PC-9 (cell line): Measurements from ENCODE around the gene YEATS4. TPM values are rescaled to one million over a fixed set of nuclear protein-coding genes. Genes with fewer than 3 reads are reported as not detected.

Experiments
- BruUV-seq: library from RNA; stranded (reverse); fragments of 400-500 nt; replicated peaks from 2 replicates; lab custom pipeline; 2021; lab: Mats Ljungman, UMichigan
- CTCF ChIA-PET: fragments of 300-600 bp; sonication (Branson Sonifier 250); formaldehyde crosslinking; loops from one replicate; lab custom pipeline; 2022; ENCODE audit warnings: antibody characterized with exemption; lab: Charles Lee
- POLR2A ChIA-PET: fragments of 300-600 bp; sonication (Branson Sonifier 250); formaldehyde crosslinking; loops from one replicate; lab custom pipeline; 2022; ENCODE audit warnings: antibody characterized with exemption; ENCODE audit not compliant: unreplicated experiment; lab: Charles Lee
- DNase-seq, 2 experiments: peaks; one replicate each; pipeline versions ENCODE4 v3.0.0 to v3.0.0-alpha.2; 2015 to 2022; ENCODE audit warnings: mixed read lengths in 1 of 2
- H2AFZ ChIP-seq: fragments of 200-600 bp; sonication (generic); 2 replicates; pipeline ENCODE4 v1.8.1; 2017; ENCODE audit warnings: antibody characterized with exemption
- H3F3A ChIP-seq: fragments of 200-600 bp; sonication (generic); 2 replicates; pipeline ENCODE4 v1.8.1; 2017; ENCODE audit warnings: antibody characterized with exemption, mild to moderate bottlenecking, low read depth; ENCODE audit not compliant: insufficient read depth
- H3K27ac ChIP-seq: fragments of 200-600 bp; sonication (generic); 2 replicates; pipeline ENCODE4 v1.6.1; 2016; ENCODE audit warnings: mixed run types
- H3K27me3 ChIP-seq: fragments of 200-600 bp; sonication (generic); 2 replicates; pipeline ENCODE4 v1.6.1; 2016; ENCODE audit warnings: low read depth, mixed run types; ENCODE audit not compliant: insufficient read depth
- H3K36me3 ChIP-seq: fragments of 200-600 bp; sonication (generic); 2 replicates; pipeline ENCODE4 v1.6.1; 2016; ENCODE audit warnings: low read depth, mixed run types
- H3K4me1 ChIP-seq: fragments of 200-600 bp; sonication (generic); replicated peaks from 2 replicates; pipeline ENCODE4 v1.6.1; 2016; ENCODE audit warnings: mixed run types; ENCODE audit not compliant: insufficient read depth
- H3K4me2 ChIP-seq: fragments of 200-600 bp; sonication (generic); 2 replicates; pipeline ENCODE4 v1.6.1; 2017; ENCODE audit warnings: mixed run types
- H3K4me3 ChIP-seq: fragments of 200-600 bp; sonication (generic); 2 replicates; pipeline ENCODE4 v1.6.1; 2016; ENCODE audit warnings: mixed run types
- H3K79me2 ChIP-seq: fragments of 200-600 bp; sonication (generic); 2 replicates; pipeline ENCODE4 v1.6.1; 2017; ENCODE audit warnings: low read depth, mixed run types
- H3K9me2 ChIP-seq: fragments of 200-600 bp; sonication (generic); 2 replicates; pipeline ENCODE4 v1.8.1; 2017; ENCODE audit warnings: mild to moderate bottlenecking; ENCODE audit not compliant: insufficient read depth
- H3K9me3 ChIP-seq: fragments of 200-600 bp; sonication (generic); 2 replicates; pipeline ENCODE4 v1.8.1; 2016; ENCODE audit warnings: low read depth; ENCODE audit not compliant: insufficient read depth
- H4K20me1 ChIP-seq: fragments of 200-600 bp; sonication (generic); 2 replicates; pipeline ENCODE4 v1.8.1; 2017; ENCODE audit not compliant: insufficient read depth
- EZH2 ChIP-seq: fragments of 200-600 bp; sonication (generic); IDR thresholded peaks from 2 replicates; pipeline ENCODE4 v1.8.0; 2017; ENCODE audit warnings: antibody characterized with exemption, low read depth
- intact Hi-C: fragments of 100-400 bp; cut with micrococcal nuclease; formaldehyde crosslinking; loops from one replicate; pipeline ENCODE4 v1.10.0; 2022; ENCODE audit not compliant: unreplicated experiment
- total RNA-seq: library from RNA; stranded (reverse); gene quantifications from 2 replicates; pipeline ENCODE4 v1.2.3, GENCODE V29; 2021
- TF ChIP-seq, protein P1 (sequence below): fragments of 200-600 bp; sonication (generic); conservative IDR thresholded peaks from 2 replicates; pipeline ENCODE4 v1.6.1; 2017; ENCODE audit warnings: mixed run types, antibody characterized with exemption, mild to moderate bottlenecking, moderate library complexity

Gene YEATS4
- total RNA-seq, 1 experiment from 2014 or later: 23.5 TPM

DNA sequence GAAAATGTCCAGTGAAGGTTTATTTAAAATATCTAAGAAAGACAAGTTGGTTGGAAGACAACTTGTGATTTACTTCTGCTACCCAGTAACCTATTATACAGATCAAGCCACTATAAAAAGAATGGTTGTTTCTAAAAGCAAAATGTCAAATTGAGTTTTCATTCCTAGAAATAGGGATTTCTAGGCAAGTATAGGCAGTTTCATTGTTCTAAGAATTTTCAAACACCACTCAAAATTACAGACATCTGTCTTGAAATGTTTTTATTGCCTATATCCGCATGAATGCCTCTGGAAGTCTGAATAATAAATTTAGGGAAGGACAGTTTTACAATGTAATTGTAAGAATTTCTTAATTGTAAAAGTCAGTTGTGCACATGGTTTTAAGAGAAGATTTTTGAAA, 8.6 kb downstream of the YEATS4 start:
- TF ChIP-seq, protein P1, sequence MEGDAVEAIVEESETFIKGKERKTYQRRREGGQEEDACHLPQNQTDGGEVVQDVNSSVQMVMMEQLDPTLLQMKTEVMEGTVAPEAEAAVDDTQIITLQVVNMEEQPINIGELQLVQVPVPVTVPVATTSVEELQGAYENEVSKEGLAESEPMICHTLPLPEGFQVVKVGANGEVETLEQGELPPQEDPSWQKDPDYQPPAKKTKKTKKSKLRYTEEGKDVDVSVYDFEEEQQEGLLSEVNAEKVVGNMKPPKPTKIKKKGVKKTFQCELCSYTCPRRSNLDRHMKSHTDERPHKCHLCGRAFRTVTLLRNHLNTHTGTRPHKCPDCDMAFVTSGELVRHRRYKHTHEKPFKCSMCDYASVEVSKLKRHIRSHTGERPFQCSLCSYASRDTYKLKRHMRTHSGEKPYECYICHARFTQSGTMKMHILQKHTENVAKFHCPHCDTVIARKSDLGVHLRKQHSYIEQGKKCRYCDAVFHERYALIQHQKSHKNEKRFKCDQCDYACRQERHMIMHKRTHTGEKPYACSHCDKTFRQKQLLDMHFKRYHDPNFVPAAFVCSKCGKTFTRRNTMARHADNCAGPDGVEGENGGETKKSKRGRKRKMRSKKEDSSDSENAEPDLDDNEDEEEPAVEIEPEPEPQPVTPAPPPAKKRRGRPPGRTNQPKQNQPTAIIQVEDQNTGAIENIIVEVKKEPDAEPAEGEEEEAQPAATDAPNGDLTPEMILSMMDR: no peak
- no peak for TF ChIP-seq EZH2
- H3K4me2 ChIP-seq: no peak overlapping the region
- no peak overlapping the region for H2AFZ ChIP-seq
- H4K20me1 ChIP-seq: no peaks in the 10 kb centered on the region
- H3K36me3 ChIP-seq: peaks cover 29% of the 10 kb centered on the region
- CTCF ChIA-PET: no interaction called here
- no TSS peak for BruUV-seq
- no peaks in the 10 kb centered on the region for H3K9me3 ChIP-seq
- no peaks in the 10 kb centered on the region for H3K27me3 ChIP-seq
- no peak overlapping the region for H3K4me3 ChIP-seq
- H3K4me1 ChIP-seq: no peaks in the 10 kb centered on the region
- H3F3A ChIP-seq: no peaks in the 10 kb centered on the region
- POLR2A ChIA-PET: no interaction called here
- no peak for DNase-seq
- H3K27ac ChIP-seq: no peak overlapping the region
- H3K79me2 ChIP-seq: 0 out of 2 replicates have a peak, but pooled peaks cover 7% of the 10 kb centered on the region
- H3K9me2 ChIP-seq: no peaks in the 10 kb centered on the region
- intact Hi-C loops: no loop called here

DNA sequence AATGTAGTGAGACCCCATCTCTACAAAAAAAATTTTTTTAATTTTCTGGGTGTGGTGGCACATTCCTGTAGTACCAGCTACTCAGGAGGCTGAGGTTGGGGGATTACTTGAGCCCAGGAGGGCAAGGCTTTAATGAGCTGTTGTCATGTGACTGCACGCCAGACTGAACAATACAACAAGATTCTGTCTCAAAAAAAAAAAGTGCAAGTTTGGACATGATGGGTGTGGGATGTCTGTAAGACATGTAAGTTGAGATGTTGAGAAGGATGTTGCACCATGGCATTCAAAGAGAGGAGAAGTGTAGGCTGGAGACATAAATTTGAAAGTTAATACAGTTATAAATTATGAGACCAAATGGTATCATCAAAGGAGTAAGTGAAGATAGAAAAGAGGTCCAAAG, 23.5 kb downstream of the YEATS4 start:
- Histone ChIP-seq H3F3A (0 out of 2 replicates have a peak, but pooled peaks cover 4% of the 10 kb centered on the region), H3K4me2 (no peak overlapping the region), H4K20me1 (no peaks in the 10 kb centered on the region), H3K27ac (no peak overlapping the region), H2AFZ (no peak overlapping the region), H3K9me3 (no peaks in the 10 kb centered on the region), H3K9me2 (no peaks in the 10 kb centered on the region), H3K4me3 (no peak overlapping the region), H3K36me3 (no peaks in the 10 kb centered on the region), H3K27me3 (no peaks in the 10 kb centered on the region), H3K4me1 (no peaks in the 10 kb centered on the region), H3K79me2 (no peaks in the 10 kb centered on the region)
- TF ChIP-seq EZH2: no peak
- TF ChIP-seq, protein P1: no peak
- no peak for DNase-seq
- no TSS peak for BruUV-seq
- POLR2A ChIA-PET: no interaction called here
- intact Hi-C loops: no loop called here
- CTCF ChIA-PET: no interaction called here

DNA sequence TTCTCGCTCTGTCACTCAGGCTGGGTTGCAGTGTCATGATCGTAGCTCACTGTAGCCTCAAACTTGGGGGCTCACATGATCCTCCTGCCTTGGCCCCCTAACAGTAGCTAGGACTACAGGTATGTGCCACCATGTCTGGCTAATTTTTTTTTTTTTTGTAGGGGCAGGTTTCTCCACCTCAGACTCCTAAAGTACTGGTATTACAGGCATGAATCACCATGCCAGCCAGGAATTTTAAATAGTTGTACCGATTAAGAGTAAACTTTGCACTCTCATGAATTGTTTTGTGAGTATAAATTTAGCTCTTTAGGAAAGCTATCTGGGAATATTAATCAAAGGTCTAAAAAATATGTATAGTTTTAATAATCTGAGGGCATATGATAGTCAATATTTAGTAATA, 25.5 kb downstream of the YEATS4 start:
- intact Hi-C loops: no loop called here
- no peaks in the 10 kb centered on the region for H3K9me2 ChIP-seq
- ChIA-PET POLR2A (interaction anchor here (0.6 to 0.7 kb wide), 2 partner anchors 37 to 577 kb away, joined by 3 to 4 read pairs; partner anchors contain the start of genes LYZ and MDM2), CTCF (interaction anchor here (0.7 kb wide), 2 partner anchors 93 to 206 kb away, joined by 3 read pairs; no protein-coding TSS in a partner anchor)
- BruUV-seq: no TSS peak
- H3K4me3 ChIP-seq: no peak overlapping the region
- H3K9me3 ChIP-seq: no peaks in the 10 kb centered on the region
- no peak overlapping the region for H3K27ac ChIP-seq
- H3K4me2 ChIP-seq: no peak overlapping the region
- no peaks in the 10 kb centered on the region for H3K27me3 ChIP-seq
- no peaks in the 10 kb centered on the region for H3K4me1 ChIP-seq
- peaks cover 3% of the 10 kb centered on the region; the same call in 1 of the 2 replicates for H4K20me1 ChIP-seq
- TF ChIP-seq, protein P1: no peak
- no peak for TF ChIP-seq EZH2
- H2AFZ ChIP-seq: no peak overlapping the region
- H3F3A ChIP-seq: 0 out of 2 replicates have a peak, but pooled peaks cover 4% of the 10 kb centered on the region
- no peaks in the 10 kb centered on the region for H3K36me3 ChIP-seq
- no peaks in the 10 kb centered on the region for H3K79me2 ChIP-seq
- DNase-seq: no peak
